ENCODE data around the gene MED26.
"Not testable (repeated sequence)": the region's sequence is repeated elsewhere in the genome, so short reads cannot be mapped to it uniquely, and the experiment has no call there.

Gene MED26

GRCh38 chr19:16571822-16572331 is 56.1 kb downstream of the MED26 start:
- DNase-seq = no peak

DNA sequence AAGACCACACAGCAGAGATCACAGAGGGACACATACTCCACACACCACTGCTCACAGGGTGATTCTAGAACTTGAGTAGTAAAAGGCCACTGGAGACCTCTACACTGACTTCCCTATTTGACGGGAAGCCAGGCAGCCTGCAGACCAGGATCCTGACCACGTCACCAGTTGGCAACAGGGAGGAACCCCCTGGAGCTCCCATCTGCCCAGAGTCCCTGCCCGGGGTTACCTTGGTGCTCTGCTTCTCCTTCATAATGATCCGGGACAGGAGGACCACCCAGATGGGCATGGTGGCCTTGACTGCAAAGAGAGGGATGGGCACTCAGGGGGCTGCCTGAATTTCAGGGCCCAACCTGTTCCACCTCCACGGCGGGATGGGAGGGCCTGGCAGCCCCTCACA is 56.7 kb downstream of the MED26 start:
- peak in 1 of 2 experiments; percentile 8 for DNase-seq

- no peak for DNase-seq
These were observed 58.2 kb downstream of the MED26 start for GRCh38 chr19:16569609-16570320.

GRCh38 chr19:16566702-16567101 is 61.3 kb downstream of the MED26 start:
- no peak for DNase-seq

- DNase-seq = no peak
These were observed 61.8 kb downstream of the MED26 start for GRCh38 chr19:16566161-16566560.

GRCh38 chr19:16564842-16565241 is 63.2 kb downstream of the MED26 start:
- no peak for DNase-seq

GRCh38 chr19:16562608-16563025 is 65.4 kb downstream of the MED26 start:
- DNase-seq = no peak

DNA sequence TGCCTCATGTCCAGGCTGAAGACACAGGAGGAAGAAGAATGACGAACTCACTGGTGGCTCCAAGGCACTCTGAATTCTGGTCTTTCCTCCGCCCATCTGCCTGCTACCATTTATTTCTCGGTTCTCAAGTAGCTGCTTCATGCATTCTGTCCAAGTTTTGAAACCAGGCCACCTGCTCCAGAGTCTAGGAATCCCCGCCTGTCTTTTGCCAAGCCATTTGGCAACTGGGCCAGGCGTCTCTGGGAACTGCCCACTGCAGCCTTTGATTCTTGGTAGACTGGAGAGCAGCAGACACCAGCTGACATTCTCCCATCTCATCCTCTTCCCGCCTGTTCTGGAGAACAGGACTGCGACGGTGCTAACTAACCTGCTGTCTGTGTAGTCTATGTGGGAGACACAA is 66.6 kb downstream of the MED26 start:
- DNase-seq = peak in 1 of 2 experiments; percentile 45

DNA sequence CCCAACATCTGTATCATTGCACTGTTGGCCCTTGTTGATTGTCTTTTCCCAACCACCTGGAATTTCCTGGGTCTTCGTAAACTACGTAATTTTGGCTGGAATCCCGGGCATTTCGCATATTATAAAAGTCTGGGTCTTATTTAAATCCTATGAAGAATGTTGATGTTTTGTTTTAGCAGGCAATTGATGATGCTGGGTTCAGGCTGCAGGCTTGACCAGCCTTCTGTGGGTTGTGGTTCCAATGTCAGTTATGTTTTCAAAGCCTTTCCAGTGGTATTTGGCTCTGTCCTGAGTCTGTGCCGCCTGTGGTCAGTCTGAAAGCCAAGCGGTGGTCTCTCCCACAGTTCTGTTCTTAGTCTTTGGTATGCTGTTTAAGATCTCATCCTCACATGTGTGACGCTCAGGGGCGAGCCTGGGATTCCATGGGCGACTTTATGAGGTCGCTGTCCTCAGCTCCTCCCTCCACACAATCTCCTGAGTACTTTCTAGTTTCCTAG is 68.2 kb downstream of the MED26 start:
- no peak for DNase-seq

- DNase-seq = no peak
These were observed 73.2 kb downstream of the MED26 start for GRCh38 chr19:16554776-16555175.

DNA sequence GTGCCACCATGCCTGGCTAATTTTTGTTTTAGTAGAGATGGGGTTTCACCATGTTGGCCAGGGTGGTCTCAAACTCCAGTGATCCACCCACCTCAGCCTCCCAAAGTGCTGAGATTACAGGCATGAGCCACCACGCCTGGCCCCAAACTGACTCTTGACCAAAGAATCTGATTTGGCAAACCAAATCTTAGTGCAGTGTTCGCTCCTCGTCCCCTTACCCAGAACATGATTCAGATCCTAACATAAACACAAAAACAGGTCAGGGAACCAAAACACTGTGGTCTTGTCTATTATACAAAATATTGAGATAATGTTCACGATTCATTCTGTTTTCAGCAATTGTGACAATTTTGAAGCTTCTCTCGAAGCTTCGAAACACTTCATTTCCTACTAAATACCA is 76.1 kb downstream of the MED26 start:
- not testable (repeated sequence) for DNase-seq

- no peak for DNase-seq
These were observed 79.0 kb downstream of the MED26 start for GRCh38 chr19:16548956-16549355.

DNA sequence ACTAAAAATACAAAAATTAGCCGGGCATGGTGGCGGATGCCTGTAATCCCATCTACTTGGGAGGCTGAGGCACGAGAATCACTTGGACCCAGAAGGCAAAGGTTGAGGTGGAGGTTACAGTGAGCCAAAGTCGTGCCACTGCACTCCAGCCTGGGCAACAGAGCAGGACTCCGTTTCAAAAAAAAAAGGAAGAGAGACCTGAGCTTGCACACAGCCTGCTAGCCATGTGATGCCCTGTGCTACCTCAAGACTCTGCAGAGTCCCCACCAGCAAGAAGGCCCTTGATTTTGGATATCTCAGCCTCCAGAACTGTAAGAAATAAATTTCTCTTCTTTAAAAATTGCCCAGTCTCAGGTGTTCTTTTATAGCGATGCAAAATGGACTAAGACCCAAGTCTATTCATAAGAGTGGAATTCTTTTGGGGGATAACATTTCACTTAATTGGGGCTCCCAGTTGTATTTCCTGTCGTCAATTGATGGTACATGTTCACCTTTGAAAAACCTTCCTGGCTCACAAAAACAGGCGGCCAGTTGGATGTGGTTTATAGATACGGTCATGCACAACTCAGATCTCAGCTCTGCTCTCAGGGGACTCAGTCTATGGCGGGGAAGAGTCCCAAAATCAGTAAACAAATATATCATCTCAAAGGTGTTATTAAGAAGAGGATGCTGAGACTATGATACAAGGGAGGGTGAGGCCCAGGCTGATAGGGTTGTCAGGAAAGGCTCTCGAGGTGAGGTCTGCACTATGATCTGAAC is 83.4 kb downstream of the MED26 start:
- no peak for DNase-seq

GRCh38 chr19:16543734-16544133 is 84.3 kb downstream of the MED26 start:
- not testable (repeated sequence) for DNase-seq

- no peak for DNase-seq
These were observed 85.0 kb downstream of the MED26 start for GRCh38 chr19:16542910-16543472.

GRCh38 chr19:16542045-16542909 is 85.7 kb downstream of the MED26 start, which contains the start of gene CHERP:
Gene CHERP (minus strand): TSS chr19:16542437. CDS start chr19:16542378, 59 bp downstream.
- DNase-seq = peak; percentile 38 to 74

DNA sequence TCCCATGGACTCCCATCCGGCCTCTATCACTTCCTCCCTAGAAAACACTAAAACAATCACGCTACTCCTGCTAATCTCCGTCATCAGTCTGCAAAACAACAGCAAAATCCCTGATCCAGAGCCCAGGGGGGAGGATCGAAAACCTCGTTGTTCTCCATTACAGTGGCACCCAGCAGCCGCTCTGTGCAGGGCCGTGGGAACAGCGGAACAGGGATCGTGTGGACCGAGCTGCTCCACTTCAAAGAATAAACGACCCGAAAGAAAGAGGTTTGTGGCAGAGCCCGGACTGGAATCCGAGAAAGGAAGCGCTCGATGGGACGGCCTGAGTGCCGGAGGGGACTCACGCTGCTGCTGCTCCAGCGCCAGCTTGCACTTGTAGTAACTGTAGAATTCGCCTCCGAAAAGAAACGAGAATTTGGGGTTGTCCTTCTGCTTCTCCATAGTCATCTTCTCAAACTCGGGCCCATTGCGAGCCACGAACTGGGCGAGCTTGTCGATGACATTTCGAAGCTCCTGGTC is 86.4 kb downstream of the MED26 start:
- no peak for DNase-seq

DNA sequence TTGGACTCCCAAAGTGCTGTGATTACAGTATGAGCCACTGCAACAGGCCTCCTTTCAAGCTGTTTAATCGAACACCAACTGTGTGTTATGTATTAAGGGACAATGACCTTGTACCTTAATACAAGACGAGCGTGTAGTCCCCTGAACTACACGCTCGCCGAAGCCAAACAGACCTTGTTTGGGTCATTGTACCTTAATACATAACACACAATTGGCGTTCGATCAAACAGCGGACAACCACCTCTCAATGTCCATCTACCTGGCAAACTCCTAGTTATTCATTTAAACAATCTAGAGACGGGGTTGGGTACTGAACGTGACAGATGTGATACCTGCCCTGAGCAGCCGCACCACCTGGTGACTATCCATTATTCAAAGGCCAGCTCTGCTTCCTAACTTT is 87.1 kb downstream of the MED26 start:
- no peak for DNase-seq

- DNase-seq = no peak
These were observed 90.9 kb downstream of the MED26 start for GRCh38 chr19:16537111-16537510.

GRCh38 chr19:16536130-16536529 is 91.9 kb downstream of the MED26 start:
- no peak for DNase-seq

GRCh38 chr19:16535381-16535780 is 92.6 kb downstream of the MED26 start:
- DNase-seq = no peak
